ENCODE results near the gene ACAD11. TPM values are rescaled to one million over a fixed set of nuclear protein-coding genes. Genes with fewer than 3 reads are reported as not detected.

The ACAD11 gene
- total and polyA plus RNA-seq, 4 donors, result 52.2 to 357 (median 65.6) TPM

DNA sequence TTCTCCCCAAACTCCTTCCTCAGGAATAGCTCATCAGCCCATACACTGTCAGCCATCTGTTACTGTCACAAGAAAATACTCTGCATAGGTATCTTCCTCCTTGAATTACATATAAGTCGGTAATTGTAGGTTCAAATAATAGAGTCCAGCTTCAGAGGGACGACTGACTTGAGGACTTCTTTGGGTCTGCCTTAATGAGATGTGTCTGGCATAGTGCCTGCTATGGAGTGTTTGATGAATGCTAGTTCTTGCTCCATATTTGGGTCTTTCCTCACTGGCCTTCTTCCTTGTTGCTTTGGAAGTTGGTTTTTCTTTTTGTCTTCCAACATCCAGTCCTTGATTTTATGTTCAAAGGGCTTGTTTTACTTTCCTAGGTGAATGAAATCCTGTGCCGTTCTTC is 129.0 kb downstream of the ACAD11 start (continued):
- TF ChIP-seq, protein P1, sequence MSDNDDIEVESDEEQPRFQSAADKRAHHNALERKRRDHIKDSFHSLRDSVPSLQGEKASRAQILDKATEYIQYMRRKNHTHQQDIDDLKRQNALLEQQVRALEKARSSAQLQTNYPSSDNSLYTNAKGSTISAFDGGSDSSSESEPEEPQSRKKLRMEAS (IDR thresholded peaks at IDR 0.05), result no peak

DNA sequence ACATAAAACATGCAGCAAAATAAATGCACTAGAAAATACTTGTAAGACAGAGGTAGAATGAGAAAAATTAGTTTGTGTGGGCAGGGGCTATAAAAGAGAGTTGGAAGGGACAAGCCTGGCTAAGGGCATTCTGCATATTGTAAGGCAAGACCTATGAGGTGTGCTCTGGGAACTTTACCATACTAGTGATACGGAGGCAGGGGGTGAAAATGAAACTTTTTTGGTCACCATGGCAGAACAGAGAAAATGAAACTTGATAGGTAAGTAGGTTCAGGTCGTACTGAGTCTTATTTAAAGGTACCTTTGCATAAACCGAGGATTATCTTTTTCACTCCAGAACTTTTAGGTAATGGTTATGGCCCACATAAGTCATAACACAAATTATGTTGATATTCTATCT is 137.3 kb downstream of the ACAD11 start:
- H3K4me1 ChIP-seq (ENCODE audit: control insufficient read depth in 4 of 4, insufficient read depth in 4 of 4, low read length in 3 of 4), result no peaks in the 10 kb centered on the region
- no peak overlapping the region for H3K27ac ChIP-seq (ENCODE audit: low read depth in 1 of 2, low read length in 2 of 2)
- H3K27me3 ChIP-seq (ENCODE audit: control insufficient read depth in 4 of 4, insufficient read depth in 4 of 4, low read length in 3 of 4), result no peaks in the 10 kb centered on the region
- peaks cover 0 to 38% (median 34%) of the 10 kb centered on the region in 4 donors for H3K36me3 ChIP-seq (ENCODE audit: control insufficient read depth in 4 of 4, insufficient read depth in 3 of 4, low read depth in 1 of 4, low read length in 3 of 4)
- TF ChIP-seq TAF1 (conservative IDR thresholded peaks at IDR 0.05) (no peak), GABPA (IDR thresholded peaks at IDR 0.05 in 1 of 2, conservative IDR thresholded peaks at IDR 0.05 in 1 of 2) (no peak), FOXA1 (IDR thresholded peaks at IDR 0.05) (no peak), RXRA (IDR thresholded peaks at IDR 0.05) (no peak), YY1 (IDR thresholded peaks at IDR 0.05) (no peak), NR2F2 (IDR thresholded peaks at IDR 0.05) (no peak)
- TF ChIP-seq, protein P1 (IDR thresholded peaks at IDR 0.05), result no peak
- TF ChIP-seq, protein P2, sequence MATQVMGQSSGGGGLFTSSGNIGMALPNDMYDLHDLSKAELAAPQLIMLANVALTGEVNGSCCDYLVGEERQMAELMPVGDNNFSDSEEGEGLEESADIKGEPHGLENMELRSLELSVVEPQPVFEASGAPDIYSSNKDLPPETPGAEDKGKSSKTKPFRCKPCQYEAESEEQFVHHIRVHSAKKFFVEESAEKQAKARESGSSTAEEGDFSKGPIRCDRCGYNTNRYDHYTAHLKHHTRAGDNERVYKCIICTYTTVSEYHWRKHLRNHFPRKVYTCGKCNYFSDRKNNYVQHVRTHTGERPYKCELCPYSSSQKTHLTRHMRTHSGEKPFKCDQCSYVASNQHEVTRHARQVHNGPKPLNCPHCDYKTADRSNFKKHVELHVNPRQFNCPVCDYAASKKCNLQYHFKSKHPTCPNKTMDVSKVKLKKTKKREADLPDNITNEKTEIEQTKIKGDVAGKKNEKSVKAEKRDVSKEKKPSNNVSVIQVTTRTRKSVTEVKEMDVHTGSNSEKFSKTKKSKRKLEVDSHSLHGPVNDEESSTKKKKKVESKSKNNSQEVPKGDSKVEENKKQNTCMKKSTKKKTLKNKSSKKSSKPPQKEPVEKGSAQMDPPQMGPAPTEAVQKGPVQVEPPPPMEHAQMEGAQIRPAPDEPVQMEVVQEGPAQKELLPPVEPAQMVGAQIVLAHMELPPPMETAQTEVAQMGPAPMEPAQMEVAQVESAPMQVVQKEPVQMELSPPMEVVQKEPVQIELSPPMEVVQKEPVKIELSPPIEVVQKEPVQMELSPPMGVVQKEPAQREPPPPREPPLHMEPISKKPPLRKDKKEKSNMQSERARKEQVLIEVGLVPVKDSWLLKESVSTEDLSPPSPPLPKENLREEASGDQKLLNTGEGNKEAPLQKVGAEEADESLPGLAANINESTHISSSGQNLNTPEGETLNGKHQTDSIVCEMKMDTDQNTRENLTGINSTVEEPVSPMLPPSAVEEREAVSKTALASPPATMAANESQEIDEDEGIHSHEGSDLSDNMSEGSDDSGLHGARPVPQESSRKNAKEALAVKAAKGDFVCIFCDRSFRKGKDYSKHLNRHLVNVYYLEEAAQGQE (IDR thresholded peaks at IDR 0.05), result no peak
- TF ChIP-seq, protein P3, sequence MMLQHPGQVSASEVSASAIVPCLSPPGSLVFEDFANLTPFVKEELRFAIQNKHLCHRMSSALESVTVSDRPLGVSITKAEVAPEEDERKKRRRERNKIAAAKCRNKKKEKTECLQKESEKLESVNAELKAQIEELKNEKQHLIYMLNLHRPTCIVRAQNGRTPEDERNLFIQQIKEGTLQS (IDR thresholded peaks at IDR 0.05), result no peak
- TF ChIP-seq, protein P4, sequence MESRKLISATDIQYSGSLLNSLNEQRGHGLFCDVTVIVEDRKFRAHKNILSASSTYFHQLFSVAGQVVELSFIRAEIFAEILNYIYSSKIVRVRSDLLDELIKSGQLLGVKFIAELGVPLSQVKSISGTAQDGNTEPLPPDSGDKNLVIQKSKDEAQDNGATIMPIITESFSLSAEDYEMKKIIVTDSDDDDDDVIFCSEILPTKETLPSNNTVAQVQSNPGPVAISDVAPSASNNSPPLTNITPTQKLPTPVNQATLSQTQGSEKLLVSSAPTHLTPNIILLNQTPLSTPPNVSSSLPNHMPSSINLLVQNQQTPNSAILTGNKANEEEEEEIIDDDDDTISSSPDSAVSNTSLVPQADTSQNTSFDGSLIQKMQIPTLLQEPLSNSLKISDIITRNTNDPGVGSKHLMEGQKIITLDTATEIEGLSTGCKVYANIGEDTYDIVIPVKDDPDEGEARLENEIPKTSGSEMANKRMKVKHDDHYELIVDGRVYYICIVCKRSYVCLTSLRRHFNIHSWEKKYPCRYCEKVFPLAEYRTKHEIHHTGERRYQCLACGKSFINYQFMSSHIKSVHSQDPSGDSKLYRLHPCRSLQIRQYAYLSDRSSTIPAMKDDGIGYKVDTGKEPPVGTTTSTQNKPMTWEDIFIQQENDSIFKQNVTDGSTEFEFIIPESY (IDR thresholded peaks at IDR 0.05), result no peak
- WGBS, result 93% methylated on average over 3 of the region's 3 CpGs
- no peak overlapping the region for H3K9ac ChIP-seq (ENCODE audit: low read depth in 1 of 2, low read length in 2 of 2)
- no peak overlapping the region for H3K4me3 ChIP-seq (ENCODE audit: low read depth in 1 of 3, low read length in 3 of 3)
- no peak for DNase-seq (ENCODE audit: low spot score)
- H3K9me3 ChIP-seq (ENCODE audit: control insufficient read depth in 4 of 4, low read length in 3 of 4), result no peaks in the 10 kb centered on the region

DNA sequence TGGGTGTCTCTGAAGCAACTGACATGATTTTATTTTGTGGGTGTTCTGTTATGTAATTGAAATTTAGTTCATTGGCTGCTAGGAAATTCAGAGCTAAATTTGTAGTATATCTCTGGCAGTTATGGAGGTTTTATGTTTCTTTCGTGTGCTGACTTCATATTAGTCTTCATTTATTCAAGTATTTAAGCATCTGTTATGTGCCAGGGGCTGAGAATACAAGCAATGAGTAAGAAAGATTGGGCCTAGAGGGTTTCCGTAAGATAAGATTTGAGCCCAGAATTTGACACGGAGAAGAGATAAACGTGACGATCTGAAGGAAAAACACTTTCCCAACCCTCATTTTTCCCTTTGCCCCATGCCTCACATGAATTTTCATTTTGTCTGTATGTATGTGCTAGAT is 137.7 kb downstream of the ACAD11 start:
- Histone ChIP-seq H3K4me1 (ENCODE audit: control insufficient read depth in 4 of 4, insufficient read depth in 4 of 4, low read length in 3 of 4) (no peaks in the 10 kb centered on the region), H3K9ac (ENCODE audit: low read depth in 1 of 2, low read length in 2 of 2) (no peak overlapping the region), H3K4me3 (ENCODE audit: low read depth in 1 of 3, low read length in 3 of 3) (no peak overlapping the region), H3K9me3 (ENCODE audit: control insufficient read depth in 4 of 4, low read length in 3 of 4) (no peaks in the 10 kb centered on the region), H3K27ac (ENCODE audit: low read depth in 1 of 2, low read length in 2 of 2) (no peak overlapping the region), H3K27me3 (ENCODE audit: control insufficient read depth in 4 of 4, insufficient read depth in 4 of 4, low read length in 3 of 4) (no peaks in the 10 kb centered on the region), H3K36me3 (ENCODE audit: control insufficient read depth in 4 of 4, insufficient read depth in 3 of 4, low read depth in 1 of 4, low read length in 3 of 4) (peaks cover 0 to 40% (median 36%) of the 10 kb centered on the region in 4 donors)
- 92% methylated on average over 5 of the region's 5 CpGs for WGBS
- DNase-seq (ENCODE audit: low spot score), result no peak
- TF ChIP-seq HNF4A (conservative IDR thresholded peaks at IDR 0.05) (no peak), TAF1 (conservative IDR thresholded peaks at IDR 0.05) (no peak), NR2F2 (IDR thresholded peaks at IDR 0.05) (no peak), JUND (IDR thresholded peaks at IDR 0.05) (no peak), RAD21 (IDR thresholded peaks at IDR 0.05) (no peak), HNF4G (IDR thresholded peaks at IDR 0.05) (no peak), EGR1 (IDR thresholded peaks at IDR 0.05; ENCODE audit: low read depth in 2 of 2) (no peak), SP1 (IDR thresholded peaks at IDR 0.05) (no peak), YY1 (IDR thresholded peaks at IDR 0.05) (no peak)
- TF ChIP-seq, protein P2 (IDR thresholded peaks at IDR 0.05), result no peak
- TF ChIP-seq, protein P4 (IDR thresholded peaks at IDR 0.05), result no peak
- TF ChIP-seq, protein P3 (IDR thresholded peaks at IDR 0.05), result no peak

All from liver (tissue), 9 donors.